RPMI8226 (cell line): Measurements from ENCODE around the gene DEPDC1.
"Not testable (repeated sequence)": the region's sequence is repeated elsewhere in the genome, so short reads cannot be mapped to it uniquely, and the experiment has no call there.

Source experiments
- DNase-seq: peaks from one replicate; pipeline ENCODE4 v3.0.0-alpha.2; 2015

The DEPDC1 gene, protein sequence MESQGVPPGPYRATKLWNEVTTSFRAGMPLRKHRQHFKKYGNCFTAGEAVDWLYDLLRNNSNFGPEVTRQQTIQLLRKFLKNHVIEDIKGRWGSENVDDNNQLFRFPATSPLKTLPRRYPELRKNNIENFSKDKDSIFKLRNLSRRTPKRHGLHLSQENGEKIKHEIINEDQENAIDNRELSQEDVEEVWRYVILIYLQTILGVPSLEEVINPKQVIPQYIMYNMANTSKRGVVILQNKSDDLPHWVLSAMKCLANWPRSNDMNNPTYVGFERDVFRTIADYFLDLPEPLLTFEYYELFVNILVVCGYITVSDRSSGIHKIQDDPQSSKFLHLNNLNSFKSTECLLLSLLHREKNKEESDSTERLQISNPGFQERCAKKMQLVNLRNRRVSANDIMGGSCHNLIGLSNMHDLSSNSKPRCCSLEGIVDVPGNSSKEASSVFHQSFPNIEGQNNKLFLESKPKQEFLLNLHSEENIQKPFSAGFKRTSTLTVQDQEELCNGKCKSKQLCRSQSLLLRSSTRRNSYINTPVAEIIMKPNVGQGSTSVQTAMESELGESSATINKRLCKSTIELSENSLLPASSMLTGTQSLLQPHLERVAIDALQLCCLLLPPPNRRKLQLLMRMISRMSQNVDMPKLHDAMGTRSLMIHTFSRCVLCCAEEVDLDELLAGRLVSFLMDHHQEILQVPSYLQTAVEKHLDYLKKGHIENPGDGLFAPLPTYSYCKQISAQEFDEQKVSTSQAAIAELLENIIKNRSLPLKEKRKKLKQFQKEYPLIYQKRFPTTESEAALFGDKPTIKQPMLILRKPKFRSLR

DNA sequence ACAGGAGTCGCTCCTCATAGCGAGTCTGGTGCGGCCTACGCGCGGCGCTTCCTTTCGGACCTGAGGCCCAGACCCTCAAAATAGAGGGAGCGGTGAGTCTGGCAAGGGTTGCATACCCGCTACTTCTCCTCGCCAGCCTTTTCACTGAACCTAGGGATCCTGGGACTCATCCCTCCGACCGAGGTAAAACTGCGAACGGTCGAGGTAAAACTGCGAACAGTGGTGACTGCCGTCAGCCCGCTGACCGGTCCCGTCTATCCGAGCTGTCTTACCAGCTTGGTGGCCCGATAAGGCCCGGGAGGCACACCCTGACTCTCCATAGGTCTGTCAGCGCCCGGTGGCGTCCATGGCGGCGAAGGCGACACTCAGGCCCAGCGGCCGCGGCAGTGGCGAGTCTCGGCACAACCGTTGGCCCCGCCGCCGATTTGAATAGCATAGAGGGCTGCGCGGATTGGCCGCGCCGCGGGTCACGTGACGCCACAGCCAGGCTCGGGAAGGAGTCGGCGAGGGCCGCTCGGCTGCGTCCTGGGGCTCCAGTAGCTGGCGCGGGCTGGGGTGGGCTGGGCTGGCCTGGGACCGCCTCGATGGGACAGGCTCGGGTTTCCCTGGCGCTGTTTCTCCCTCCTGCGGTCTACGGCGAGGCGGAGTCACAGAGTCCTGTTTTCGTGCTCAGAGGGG, at the start of gene DEPDC1:
TSS of gene DEPDC1 (minus strand) at position 403 of the 678 bp plus-strand sequence. CDS start at position 320, 83 bp downstream.
- DNase-seq: peak; percentile 89

DNA sequence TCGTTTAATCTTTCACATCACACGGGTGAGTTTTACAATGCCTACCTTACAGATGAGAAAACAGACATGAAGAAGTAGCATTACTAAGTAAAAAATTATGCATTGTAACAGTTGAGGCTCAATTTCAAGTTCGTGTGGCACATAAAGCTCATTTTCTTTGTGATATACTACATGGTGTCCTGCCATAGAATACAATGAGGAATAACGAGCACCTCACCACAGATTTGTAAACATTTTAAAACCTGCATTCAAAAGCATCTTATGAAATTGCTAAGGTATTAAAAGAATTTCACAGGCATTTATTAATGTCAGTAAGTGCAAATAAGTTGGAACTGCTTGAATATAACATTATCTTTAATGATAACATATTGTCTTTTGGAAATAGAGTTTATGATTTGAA, 47.8 kb upstream of the DEPDC1 start:
- no peak for DNase-seq

DNA sequence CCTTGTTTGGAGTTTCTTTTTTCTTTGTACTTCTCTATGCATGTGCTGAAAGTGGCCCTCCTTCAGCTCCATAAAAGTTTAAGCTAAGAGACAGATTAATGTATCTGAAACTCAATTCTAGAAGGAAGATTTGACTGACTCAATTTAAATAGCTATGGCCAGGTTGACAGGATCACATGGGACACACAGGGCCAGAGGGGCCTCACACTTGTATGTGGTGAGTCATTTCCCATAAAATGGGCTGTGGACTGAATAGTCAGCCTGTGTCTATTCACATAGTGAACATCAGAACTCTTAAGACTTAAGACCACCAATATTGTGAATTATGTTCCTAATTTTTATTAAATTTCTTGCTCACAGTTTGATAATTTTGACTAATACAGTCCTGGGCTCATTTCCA, 45.7 kb upstream of the DEPDC1 start:
- DNase-seq: no peak

DNA sequence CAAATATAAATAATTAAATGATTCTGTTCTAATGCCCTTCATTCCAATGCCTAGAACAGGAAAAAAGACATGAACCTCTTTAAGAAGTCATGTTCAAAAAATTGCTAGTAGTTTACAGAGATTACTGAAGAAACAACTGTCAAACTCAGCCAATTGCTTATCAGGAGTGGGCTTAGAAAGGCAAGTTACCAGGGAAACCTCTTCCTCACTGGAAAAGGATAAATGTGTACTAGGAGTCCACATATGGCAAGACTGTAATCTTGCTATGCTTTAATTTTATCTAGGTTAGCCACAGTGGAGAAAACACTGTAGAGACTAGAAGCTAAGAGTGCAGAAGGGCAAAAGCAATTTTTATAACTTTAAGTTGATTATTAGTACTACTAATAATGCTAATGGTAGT, 42.1 kb upstream of the DEPDC1 start:
- no peak for DNase-seq

DNA sequence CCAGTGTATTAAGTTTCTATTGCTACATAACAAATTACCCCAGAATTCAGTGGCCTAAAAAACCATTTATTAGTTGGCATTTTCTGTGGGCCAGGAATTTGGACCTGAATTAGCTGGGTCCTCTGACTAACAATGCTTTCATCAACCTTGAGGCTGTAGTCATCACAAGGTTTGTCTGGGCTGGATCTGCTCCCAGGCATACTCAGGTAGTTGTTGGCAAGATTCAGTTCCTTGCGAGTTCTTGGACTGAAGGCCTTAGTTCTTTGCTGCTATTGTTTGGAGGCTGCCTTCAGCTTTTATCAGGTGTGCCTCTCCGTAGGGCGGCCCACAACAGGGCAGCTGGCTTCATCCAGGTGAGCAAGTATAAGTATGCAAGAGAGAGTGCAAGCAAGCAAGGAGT, 31.4 kb upstream of the DEPDC1 start:
- DNase-seq: no peak

DNA sequence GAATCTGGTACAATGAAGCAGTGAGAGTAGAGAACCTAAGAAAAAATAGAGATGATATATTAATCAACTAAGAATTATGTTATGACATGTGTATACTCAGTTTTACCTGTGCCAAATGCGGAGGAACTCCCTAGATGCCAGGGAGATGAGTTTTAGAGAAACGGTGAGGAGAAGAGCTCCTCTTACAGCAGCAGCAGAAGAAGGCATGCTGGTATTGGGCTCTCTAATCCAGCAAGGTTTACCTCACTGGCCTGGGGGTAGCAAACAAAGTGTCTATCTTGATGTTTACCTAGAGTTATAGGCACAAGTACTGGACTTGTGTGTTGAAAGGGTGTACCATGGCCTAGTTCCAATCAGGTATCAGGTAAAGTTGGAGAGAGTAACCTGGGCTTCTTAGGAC, 28.9 kb upstream of the DEPDC1 start:
- DNase-seq: no peak

DNA sequence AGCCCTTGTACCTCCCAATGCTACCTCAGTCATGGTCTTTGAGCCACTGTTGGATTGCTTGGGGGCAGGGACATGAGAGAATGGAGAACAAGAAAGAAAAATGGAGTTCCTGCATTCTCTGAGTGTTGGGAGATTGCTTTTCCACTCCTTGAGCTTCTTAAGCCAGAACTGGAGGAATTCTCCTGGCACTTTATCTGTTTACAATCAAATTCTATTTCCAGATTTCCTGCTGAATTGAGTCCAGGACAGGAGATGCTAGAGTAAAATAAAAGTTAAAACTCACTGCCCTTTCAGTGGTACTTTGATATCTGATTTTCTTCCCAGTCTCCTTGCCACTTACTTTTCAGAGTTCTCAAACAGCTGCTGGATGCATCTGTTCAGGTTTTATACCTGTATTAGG, 24.4 kb upstream of the DEPDC1 start:
- DNase-seq: no peak

DNA sequence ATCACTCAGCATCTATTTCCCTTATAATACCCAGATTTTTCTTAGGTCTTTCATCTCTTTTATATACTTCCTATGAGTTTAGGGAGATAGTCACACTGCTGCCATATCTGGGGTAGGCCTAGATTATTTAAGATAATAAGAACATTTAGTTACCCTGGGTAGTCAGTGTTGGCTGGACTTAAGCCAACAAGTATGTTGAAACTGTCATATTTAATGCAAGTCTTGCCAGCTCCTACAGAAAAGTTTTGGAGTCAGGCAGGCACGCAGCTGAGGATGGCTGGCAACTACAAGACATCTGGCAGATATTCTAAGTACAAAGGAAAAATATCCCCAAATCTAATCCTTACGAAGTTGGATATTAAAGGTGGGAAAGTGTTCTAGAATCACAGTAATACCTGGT, 19.2 kb upstream of the DEPDC1 start:
- no peak for DNase-seq

DNA sequence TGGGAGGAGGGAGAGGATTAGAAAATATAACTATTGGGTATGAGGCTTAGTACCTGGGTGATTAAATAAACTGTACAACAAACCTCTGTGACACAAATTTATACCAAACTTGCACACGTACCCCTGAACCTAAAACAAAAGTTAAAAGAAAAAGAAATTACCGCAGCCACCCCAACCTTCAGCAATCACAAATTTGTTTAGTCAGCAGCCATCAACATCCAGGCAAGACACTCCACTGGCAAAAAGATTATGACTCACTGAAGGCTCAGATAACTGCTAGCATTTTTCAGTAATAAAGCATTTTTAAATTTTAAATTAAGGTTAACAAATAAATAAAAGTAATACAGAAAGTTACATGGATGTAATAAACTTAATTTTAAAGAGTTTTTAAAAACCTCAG, 14.4 kb upstream of the DEPDC1 start:
- no peak for DNase-seq

DNA sequence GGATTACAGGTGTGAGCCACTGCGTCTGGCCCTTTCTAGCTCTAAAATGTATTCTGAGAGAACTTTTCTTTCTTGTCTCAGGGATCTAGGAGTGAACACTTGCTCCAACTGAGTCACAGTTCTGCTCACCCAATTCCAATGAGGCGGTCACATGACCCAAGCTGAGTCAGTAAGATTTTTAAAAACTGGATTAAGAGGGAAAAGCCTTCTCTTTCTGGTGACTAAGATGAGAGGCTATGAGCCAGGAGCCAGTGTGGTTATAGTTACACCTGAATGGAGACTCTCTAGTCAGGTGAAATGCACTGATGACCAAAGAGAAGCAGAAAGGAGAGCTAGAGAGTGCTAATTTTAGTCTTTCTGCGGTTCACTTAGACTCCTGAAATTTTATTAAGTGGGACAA, 9.5 kb upstream of the DEPDC1 start:
- no peak for DNase-seq

DNA sequence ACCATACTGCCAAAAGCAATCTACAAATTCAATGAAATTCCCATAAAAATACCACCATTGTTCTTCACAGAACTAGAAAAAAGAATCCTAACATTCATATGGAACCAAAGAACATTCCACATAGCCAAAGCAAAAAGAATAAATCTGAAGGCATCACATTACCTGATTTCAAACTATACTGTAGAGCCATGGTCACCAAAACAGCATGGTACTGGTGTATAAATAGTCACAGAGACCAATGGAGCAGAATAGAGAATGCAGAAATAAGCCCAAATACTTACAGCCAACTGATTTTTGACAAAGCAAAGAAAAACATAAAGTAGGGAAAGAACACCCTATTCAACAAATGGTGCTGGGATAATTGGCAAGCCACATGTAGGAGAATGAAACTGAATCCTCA, 6.2 kb upstream of the DEPDC1 start:
- no peak for DNase-seq

DNA sequence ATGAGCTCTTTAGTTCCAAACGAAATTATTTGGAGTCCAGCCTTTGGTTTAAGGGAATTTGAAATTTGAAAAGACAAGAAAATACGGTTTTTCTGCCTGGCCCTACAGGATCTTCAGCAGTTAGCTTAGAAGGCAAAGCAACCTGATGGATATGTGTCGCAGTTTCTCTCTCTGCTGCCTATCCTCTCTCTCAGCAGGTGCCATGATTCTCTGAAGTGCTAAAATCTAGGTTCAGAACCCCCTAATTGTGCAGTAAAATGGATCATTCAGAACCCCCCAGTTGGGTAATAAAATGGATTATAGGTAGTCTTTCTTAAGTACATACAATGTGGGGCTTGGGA, 446 bp upstream of the DEPDC1 start:
- DNase-seq: no peak

DNA sequence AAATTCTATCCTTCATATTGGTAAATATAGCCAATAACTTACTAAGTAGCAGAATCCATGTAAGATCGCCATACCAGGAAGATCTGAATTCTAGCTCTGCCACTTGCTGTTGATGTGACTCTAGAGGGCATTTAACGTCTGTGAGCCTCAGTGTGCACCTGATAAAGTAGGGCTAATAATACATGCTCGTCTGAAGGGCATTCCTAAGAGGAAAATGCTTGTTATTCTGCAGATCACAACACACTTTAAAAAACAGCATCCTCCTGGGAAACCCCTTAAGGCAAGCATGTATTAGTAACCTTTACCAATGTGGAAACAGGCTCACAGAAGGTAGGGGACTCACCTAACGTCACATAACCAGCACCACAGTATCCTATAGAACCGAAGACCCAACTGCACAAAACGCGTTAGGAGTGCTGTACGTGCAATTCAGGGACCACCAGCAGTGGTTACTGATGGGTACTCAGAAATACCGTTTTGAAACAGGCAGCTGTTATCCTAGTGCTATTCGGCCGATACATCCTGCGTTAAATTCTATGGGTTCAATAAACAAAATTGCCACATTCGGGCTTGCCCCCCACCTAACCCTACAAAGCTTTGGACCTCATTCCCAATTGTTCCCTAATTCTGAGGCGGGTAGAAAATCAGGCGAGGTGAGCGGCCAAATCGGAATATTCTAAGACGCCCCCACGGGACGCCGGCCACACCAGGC, 758 bp downstream of the DEPDC1 start:
- peak; percentile 40 for DNase-seq

DNA sequence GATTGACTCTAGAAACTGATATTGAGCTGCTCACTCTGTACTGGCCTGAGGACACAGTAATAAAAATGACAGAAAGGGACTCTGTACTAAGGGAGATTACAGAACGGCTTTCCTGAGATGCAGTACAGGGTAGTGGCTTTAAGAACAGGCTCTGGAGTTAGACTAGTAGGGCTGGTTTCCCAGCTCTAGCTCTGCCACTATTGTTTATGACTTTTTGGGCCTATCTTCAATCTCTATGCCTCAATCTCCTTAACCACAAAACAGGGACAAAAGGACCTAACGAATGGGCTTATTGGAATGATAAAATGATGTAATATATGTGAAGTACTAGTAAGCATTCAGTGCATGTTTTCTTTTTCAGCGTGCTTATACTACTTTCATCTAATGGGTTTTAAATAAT, 1.4 kb downstream of the DEPDC1 start:
- no peak for DNase-seq

DNA sequence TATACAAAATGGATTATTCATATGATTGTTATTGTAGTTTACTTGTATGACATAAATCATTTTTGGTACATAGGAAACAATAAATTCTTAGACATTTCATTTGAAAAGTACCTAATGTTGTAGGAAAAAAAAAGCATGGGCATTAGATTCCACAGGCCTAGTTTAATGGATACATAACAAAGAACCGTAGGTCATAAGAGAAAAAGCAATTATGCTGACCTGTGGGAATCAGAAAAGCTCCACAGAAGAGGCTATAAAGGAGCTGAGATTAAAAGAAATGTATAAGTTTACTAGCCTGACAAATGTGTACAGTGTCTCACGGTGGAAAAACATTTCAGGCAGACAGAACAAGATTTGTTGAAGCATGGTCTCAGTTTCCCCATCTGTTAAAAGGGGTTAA, 3.7 kb downstream of the DEPDC1 start:
- no peak for DNase-seq

DNA sequence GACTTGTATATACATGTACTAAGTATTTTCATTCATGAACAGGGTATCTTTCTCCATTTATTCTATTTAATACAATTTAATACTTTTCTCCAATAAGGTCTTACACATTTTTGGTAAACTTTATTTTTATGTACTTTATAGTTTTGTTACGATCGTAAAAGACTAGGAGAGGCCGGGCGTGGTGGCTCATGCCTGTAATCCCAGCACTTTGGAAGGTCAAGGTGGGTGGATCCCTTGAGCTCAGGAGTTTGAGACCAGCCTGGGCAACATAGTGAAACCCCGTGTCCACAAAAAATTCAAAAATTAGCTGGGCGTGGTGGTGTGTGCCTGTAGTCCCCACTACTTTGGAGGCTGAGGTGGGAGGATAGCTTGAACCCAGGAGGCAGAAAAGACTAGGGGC, 4.6 kb downstream of the DEPDC1 start:
- not testable (repeated sequence) for DNase-seq

DNA sequence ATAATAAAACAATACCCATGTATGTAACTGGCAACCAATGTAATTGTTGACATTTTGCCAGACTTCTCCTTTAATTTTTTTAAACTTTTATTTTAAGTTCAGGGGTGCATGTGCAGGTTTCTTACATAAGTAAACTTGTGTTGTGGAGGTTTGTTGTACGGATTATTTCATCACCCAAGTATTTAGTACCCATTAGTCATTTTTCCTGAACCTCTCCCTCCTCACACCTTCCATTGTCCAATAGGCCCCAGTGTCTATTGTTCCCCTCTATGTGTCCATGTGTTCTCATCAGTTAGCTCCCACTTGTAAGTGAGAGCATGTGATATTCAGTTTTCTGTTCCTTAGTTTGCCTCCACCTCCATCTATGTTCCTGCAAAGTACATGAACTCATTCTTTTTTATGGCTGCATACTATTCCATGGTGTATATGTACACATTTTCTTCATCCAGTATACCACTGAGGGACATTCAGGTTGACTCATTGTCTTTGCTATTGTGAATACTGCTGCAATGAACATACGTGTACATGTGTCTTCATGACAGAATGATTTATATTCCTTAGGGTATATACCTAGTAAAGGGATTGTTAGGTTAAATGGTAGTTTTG, 6.7 kb downstream of the DEPDC1 start:
- DNase-seq: no peak

DNA sequence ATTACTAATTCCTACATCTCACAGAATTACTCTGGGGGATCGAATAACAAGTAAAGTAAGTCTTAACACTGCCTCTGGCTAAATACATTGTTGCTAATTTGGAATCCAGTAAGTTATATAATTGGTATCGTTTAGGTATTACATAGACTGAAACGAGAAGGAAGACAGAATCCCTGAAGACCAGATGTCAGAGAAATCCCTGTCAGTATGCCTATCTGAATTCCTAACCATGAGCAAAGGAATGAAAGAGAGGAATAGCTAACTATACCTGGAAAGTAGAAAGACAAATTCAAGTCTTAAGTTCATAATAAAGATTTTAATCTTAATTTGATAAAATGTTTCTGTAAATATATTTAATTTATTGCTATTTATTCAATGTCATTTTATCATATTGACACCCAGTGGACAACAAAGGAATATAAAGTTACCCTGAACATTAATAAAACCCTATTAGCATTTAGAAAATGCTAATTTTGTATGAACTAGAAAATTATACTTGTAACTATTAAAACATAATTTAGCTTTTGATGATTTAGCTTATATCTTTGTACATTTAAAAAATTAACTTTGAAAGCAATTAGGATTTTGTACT, 11.4 kb downstream of the DEPDC1 start:
- no peak for DNase-seq

DNA sequence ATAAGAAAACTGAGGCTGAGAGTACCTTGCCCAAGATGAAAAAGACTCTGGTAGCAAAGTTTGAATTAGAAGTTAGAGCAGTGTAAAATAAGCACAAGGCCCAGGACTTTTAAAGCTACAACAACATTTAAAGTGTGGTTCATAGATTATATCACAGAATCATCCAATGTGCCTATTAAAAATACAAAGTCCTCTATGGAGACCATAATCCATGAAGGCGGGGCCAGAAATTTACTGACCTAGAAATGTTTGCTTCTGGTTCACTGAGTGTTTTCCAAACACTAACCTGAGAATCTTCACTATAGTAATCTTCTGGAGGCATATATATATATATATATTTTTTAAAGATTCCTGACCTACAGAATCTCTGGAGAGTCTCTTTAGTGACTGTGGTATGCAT, 12.3 kb downstream of the DEPDC1 start:
- DNase-seq: no peak

DNA sequence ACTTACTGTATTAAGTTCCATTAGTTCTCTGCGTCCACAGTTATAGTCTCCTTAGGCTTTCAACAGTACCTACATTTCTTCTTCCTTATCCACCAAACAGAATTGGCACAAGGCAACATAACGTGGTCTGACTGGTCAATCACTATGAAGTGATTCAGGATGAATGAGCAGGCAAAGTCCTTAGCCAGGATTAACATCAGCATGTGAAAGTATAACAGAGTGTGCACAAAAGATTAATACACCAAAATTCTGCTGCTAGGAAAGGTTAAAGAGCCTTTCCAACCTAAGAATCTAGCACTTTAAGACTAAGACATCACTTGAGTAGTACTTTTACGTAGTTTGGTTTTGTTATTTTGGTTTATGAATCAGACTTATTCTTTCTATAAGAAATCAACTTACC, 15.8 kb downstream of the DEPDC1 start:
- no peak for DNase-seq

DNA sequence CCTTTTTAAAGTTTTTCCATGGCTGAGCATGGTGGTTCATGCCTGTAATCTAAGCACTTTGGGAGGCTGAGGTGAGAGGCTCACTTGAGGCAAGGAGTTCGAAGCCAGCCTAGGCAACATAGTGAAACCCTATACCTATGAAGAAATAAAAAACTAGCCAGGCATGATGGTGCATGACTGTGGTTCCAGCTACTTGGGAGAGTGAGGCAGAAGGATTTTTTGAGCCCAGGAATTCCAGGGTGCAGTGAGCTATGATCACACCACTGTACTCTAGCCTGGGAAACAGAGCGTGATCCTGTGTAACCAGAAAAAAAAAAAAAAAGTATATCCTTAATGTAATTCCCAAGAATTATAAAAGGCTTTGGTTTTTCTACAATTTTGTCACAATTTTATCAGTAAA, 17.4 kb downstream of the DEPDC1 start:
- no peak for DNase-seq

DNA sequence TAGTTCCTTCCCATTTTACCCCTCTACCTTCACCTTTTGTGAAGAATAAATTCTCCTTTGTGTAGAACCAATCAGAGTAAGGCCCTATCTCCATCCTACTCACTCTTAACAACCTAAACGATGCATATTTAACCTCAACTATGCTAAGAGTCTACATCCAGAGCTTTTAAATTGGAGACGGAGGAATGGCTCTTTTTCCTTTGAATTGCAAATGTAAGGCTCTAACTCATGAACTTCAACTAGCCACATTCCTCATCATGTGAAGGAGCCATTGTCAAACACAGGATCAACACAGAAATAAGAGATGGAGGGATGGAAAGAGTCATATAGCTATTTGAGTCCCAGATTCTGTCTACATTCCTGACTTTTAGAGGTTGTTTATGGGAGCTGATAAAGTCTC, 18.2 kb downstream of the DEPDC1 start:
- no peak for DNase-seq
